ENCODE measurements around the gene PTER. TPM values are rescaled to one million over a fixed set of nuclear protein-coding genes. Genes with fewer than 3 reads are reported as not detected.

The PTER gene
- total RNA-seq, 4 donors from 2014 or later, result 8.9 to 17.1 (median 14.5) TPM

DNA sequence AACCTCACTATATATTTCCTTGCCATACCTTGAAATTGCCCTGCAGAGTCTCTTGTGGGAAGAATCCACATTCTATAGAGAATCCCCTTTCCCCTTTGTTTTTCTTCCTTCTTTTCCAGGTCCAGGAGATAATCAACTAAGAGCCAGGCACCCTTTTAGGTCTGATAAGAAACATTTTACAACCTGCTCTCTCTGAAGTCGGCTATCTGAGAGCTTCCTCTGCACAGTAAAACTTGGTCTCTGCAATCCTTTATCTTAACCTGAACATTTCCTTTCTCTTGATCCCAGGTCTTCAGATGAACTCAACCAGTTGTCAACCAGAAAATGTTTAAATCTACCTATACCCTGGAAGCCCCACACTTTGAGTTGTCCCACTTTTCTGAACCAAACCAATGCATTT lies 19.5 kb upstream of the PTER start:
- TF ChIP-seq POLR2A (IDR thresholded peaks at IDR 0.05) (no peak), POLR2AphosphoS5 (IDR thresholded peaks at IDR 0.05) (no peak), CTCF (IDR thresholded peaks at IDR 0.05) (no peak), EP300 (IDR thresholded peaks at IDR 0.05) (no peak)
- Histone ChIP-seq H3K4me1 (no peaks in the 10 kb centered on the region), H3K9me3 (no peaks in the 10 kb centered on the region), H3K27ac (no peak overlapping the region), H3K27me3 (peaks cover 5% of the 10 kb centered on the region), H3K4me3 (no peak overlapping the region), H3K36me3 (no peaks in the 10 kb centered on the region)
- no peak for DNase-seq (ENCODE audit: low spot score in 2 of 2)
- WGBS, result 36% methylated on average over 1 of the region's 1 CpG

- no peak overlapping the region for H3K4me3 ChIP-seq
- no peaks in the 10 kb centered on the region for H3K36me3 ChIP-seq
- DNase-seq (ENCODE audit: low spot score in 2 of 2), result no peak
- no peaks in the 10 kb centered on the region for H3K9me3 ChIP-seq
- TF ChIP-seq POLR2A (IDR thresholded peaks at IDR 0.05), result no peak
- no peak for TF ChIP-seq CTCF (IDR thresholded peaks at IDR 0.05)
- TF ChIP-seq POLR2AphosphoS5 (IDR thresholded peaks at IDR 0.05), result no peak
- no peak for TF ChIP-seq EP300 (IDR thresholded peaks at IDR 0.05)
- WGBS, result 88% methylated on average over 3 of the region's 3 CpGs
- no peak overlapping the region for H3K27ac ChIP-seq
- no peaks in the 10 kb centered on the region for H3K4me1 ChIP-seq
- H3K27me3 ChIP-seq, result peaks cover 2% of the 10 kb centered on the region
Measured at GRCh38 chr10:16423599-16423998, 13.2 kb upstream of the PTER start.

DNA sequence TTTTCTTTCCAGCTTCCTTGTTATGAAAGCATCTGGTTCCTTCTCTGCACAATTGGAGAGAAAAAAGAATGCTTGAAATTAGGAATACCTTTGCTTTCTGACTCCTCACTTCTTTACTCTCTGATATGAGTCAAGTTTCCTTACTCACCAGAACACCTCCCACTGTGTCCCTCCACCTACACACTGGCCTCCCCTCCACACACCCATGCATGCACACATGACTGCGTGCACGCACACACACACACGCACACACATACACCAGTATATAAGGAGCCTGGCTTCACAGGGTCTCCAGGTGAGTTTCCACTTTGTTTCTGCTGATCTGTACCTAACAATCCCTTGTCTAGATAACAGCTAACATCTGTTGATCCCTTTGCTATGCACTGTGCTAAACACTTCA lies 11.4 kb upstream of the PTER start:
- no peak for TF ChIP-seq POLR2A (IDR thresholded peaks at IDR 0.05)
- TF ChIP-seq EP300 (IDR thresholded peaks at IDR 0.05), result no peak
- TF ChIP-seq POLR2AphosphoS5 (IDR thresholded peaks at IDR 0.05), result no peak
- no peak for TF ChIP-seq CTCF (IDR thresholded peaks at IDR 0.05)
- no peak for DNase-seq (ENCODE audit: low spot score in 2 of 2)
- Histone ChIP-seq H3K4me3 (no peak overlapping the region), H3K4me1 (no peaks in the 10 kb centered on the region), H3K27ac (no peak overlapping the region), H3K9me3 (no peaks in the 10 kb centered on the region), H3K27me3 (no peaks in the 10 kb centered on the region), H3K36me3 (no peaks in the 10 kb centered on the region)
- 89% methylated on average over 3 of the region's 3 CpGs for WGBS

GRCh38 chr10:16429539-16429938 lies 7.3 kb upstream of the PTER start:
- H3K27me3 ChIP-seq, result no peaks in the 10 kb centered on the region
- no peak overlapping the region for H3K27ac ChIP-seq
- no peak overlapping the region for H3K4me3 ChIP-seq
- no peaks in the 10 kb centered on the region for H3K9me3 ChIP-seq
- H3K4me1 ChIP-seq, result no peaks in the 10 kb centered on the region
- WGBS, result 89% methylated on average over 6 of the region's 6 CpGs
- H3K36me3 ChIP-seq, result no peaks in the 10 kb centered on the region
- DNase-seq (ENCODE audit: low spot score in 2 of 2), result no peak
- TF ChIP-seq POLR2A (IDR thresholded peaks at IDR 0.05), result no peak
- TF ChIP-seq EP300 (IDR thresholded peaks at IDR 0.05), result no peak
- TF ChIP-seq POLR2AphosphoS5 (IDR thresholded peaks at IDR 0.05), result no peak
- no peak for TF ChIP-seq CTCF (IDR thresholded peaks at IDR 0.05)

GRCh38 chr10:16436367-16436757 lies 448 bp upstream of the PTER start:
- Histone ChIP-seq H3K4me3 (peak overlapping the region; percentile 72), H3K27ac (no peak overlapping the region)

DNA sequence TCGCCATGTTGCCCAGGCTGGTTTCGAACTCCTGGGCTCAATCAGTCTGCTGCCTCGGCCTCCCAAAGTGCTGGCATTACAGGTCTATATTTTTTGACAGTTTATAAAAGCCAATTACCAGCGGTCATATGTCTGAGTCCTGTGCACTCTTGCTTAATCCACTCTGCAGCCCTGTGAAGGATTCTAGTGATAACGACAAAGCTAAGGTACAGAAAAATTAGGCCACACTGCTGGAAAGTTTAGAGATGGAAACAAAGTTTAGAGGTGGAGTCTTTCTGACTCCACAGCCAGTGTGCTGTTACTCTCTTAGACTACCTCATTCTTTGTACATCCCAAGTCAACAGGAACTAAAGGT lies 707 bp downstream of the PTER start:
- no peaks in the 10 kb centered on the region for H3K36me3 ChIP-seq
- H3K27ac ChIP-seq, result peak overlapping the region; percentile 90
- H3K27me3 ChIP-seq, result no peaks in the 10 kb centered on the region
- 62% methylated on average over 5 of the region's 5 CpGs for WGBS
- H3K4me3 ChIP-seq, result peak overlapping the region; percentile 72
- no peak for DNase-seq (ENCODE audit: low spot score in 2 of 2)
- TF ChIP-seq POLR2AphosphoS5 (IDR thresholded peaks at IDR 0.05) (no peak), CTCF (IDR thresholded peaks at IDR 0.05) (no peak), POLR2A (IDR thresholded peaks at IDR 0.05) (no peak), EP300 (IDR thresholded peaks at IDR 0.05) (no peak)
- no peaks in the 10 kb centered on the region for H3K9me3 ChIP-seq
- H3K4me1 ChIP-seq, result peaks cover 43% of the 10 kb centered on the region

More at GRCh38 chr10:16436367-16436757, 448 bp upstream of the PTER start:
- H3K9me3 ChIP-seq, result no peaks in the 10 kb centered on the region
- DNase-seq (ENCODE audit: low spot score in 2 of 2), result no peak
- no peaks in the 10 kb centered on the region for H3K36me3 ChIP-seq
- WGBS, result under 1% methylated on average over 9 of the region's 9 CpGs
- H3K27me3 ChIP-seq, result no peaks in the 10 kb centered on the region
- no peak for TF ChIP-seq POLR2AphosphoS5 (IDR thresholded peaks at IDR 0.05)
- H3K4me1 ChIP-seq, result peaks cover 41% of the 10 kb centered on the region
